K562 (cell line): ENCODE results near the gene IDH2. TPM values are rescaled to one million over a fixed set of nuclear protein-coding genes. Genes with fewer than 3 reads are reported as not detected.

Experiments used
- ARNT ChIP-seq, 2 experiments: fragments of 450-650 bp; IDR thresholded peaks; 2 replicates each; pipeline ENCODE4 v1.6.1; 2016; ENCODE audit warnings: mild to moderate bottlenecking in 1 of 2
- GMEB1 ChIP-seq: fragments of 250-450 bp; sonication (Bioruptor Pico); IDR thresholded peaks from 2 replicates; pipeline ENCODE4 v1.4.0; 2020; ENCODE audit warnings: mild to moderate bottlenecking
- HDGF ChIP-seq: fragments of 450-650 bp; IDR thresholded peaks from 2 replicates; pipeline ENCODE4 v1.6.1; 2016
- HNRNPK ChIP-seq: fragments of 200-400 bp; formaldehyde crosslinking; IDR thresholded peaks from one replicate; pipeline ENCODE4 v1.6.1; 2018; ENCODE audit warnings: mild to moderate bottlenecking, low read depth, low read length; ENCODE audit not compliant: poor library complexity, severe bottlenecking
- JUNB ChIP-seq: fragments of 450-650 bp; formaldehyde crosslinking; conservative IDR thresholded peaks from 2 replicates; pipeline ENCODE4 v1.4.0; 2020; ENCODE audit warnings: mild to moderate bottlenecking
- KDM1A ChIP-seq, 2 experiments: fragments of 450-650 bp; IDR thresholded peaks; 2 replicates each; pipeline ENCODE4 v1.6.1; 2016; ENCODE audit warnings: mild to moderate bottlenecking in 2 of 2
- MIER1 ChIP-seq: fragments of 450-650 bp; IDR thresholded peaks from 2 replicates; pipeline ENCODE4 v1.6.1; 2016; ENCODE audit warnings: antibody characterized with exemption, mild to moderate bottlenecking, low read depth
- NFIX ChIP-seq: fragments of 250-450 bp; sonication (Bioruptor Pico); IDR thresholded peaks from 2 replicates; pipeline ENCODE4 v1.4.0; 2020; ENCODE audit warnings: low read depth, mild to moderate bottlenecking, moderate library complexity
- NUFIP1 ChIP-seq: fragments of 450-650 bp; IDR thresholded peaks from 2 replicates; pipeline ENCODE4 v1.6.1; 2018; ENCODE audit not compliant: partially characterized antibody
- PHF20 ChIP-seq: fragments of 450-650 bp; IDR thresholded peaks from 2 replicates; pipeline ENCODE4 v1.6.1; 2018; ENCODE audit not compliant: partially characterized antibody
- PHTF2 ChIP-seq: fragments of 250-450 bp; sonication (Bioruptor Pico); IDR thresholded peaks from 2 replicates; pipeline ENCODE4 v1.5.0; 2021; ENCODE audit warnings: mild to moderate bottlenecking
- SMAD1 ChIP-seq: fragments of 150-350 bp; IDR thresholded peaks from 2 replicates; pipeline ENCODE4 v1.6.1; 2014; ENCODE audit warnings: low read length, low read depth; ENCODE audit not compliant: partially characterized antibody
- TAL1 ChIP-seq: fragments of 450-650 bp; IDR thresholded peaks from 2 replicates; pipeline ENCODE4 v1.6.1; 2016; ENCODE audit warnings: mild to moderate bottlenecking
- TRIM25 ChIP-seq: fragments of 450-650 bp; IDR thresholded peaks from 2 replicates; pipeline ENCODE4 v1.7.0; 2016; ENCODE audit warnings: borderline replicate concordance
- TRIM28 ChIP-seq: fragments of 450-650 bp; IDR thresholded peaks from 2 replicates; pipeline ENCODE4 v1.6.1; 2017
- ZBTB1 ChIP-seq: sonication (generic); formaldehyde crosslinking; IDR thresholded peaks from 2 replicates; pipeline ENCODE4 v1.8.1; 2023; ENCODE audit warnings: missing genetic modification reagents, low read depth, mild to moderate bottlenecking, borderline replicate concordance
- ZBTB17 ChIP-seq: fragments of 450-650 bp; formaldehyde crosslinking; IDR thresholded peaks from 2 replicates; pipeline ENCODE4 v1.4.0; 2020; ENCODE audit warnings: mild to moderate bottlenecking
- ZNF316 ChIP-seq: fragments of 450-650 bp; IDR thresholded peaks from 2 replicates; pipeline ENCODE4 v1.6.1; 2016
- ZNF586 ChIP-seq: fragments of 450-650 bp; formaldehyde crosslinking; conservative IDR thresholded peaks from 2 replicates; pipeline ENCODE4 v1.4.0; 2020; ENCODE audit warnings: mild to moderate bottlenecking, moderate library complexity
- ZNF589 ChIP-seq: fragments of 200-800 bp; sonication (Bioruptor generic); IDR thresholded peaks from 2 replicates; pipeline ENCODE4 v1.6.1; 2016; ENCODE audit warnings: low read depth, missing genetic modification characterization, missing compliant biosample characterization
- polyA plus RNA-seq, 8 experiments: library from polyadenylated mRNA; depleted of rRNA in 4 of 8; stranded (reverse) in 5 of 8; unstranded in 3 of 8; fragments of >200 nt; fragmentation: Nextera tagmentation in 2 of 8; fragmentation: Illumina TruSeq in 1 of 8; extraction: Ambion mirVana in 2 of 8; extraction: Trizol in 1 of 8; gene quantifications; 2 replicates each; pipeline versions ENCODE4 v1.2.1 to v1.2.3, GENCODE V29; 2011 to 2014; ENCODE audit warnings: inconsistent platforms in 1 of 8, missing spikeins in 1 of 8
- total RNA-seq, 7 experiments: library from RNA; depleted of rRNA in 6 of 7; stranded (reverse); fragments of >200 nt in 6 of 7; fragmentation: Illumina TruSeq in 2 of 7; extraction: Trizol in 2 of 7; gene quantifications; 2 replicates each; pipeline versions ENCODE4 v1.2.1 to v1.2.3, GENCODE V29; 2011 to 2021; ENCODE audit warnings: low replicate concordance in 1 of 7
- TF ChIP-seq, protein P1 (sequence below): fragments of 250-450 bp; sonication (Bioruptor Pico); IDR thresholded peaks from 2 replicates; pipeline ENCODE4 v1.4.0; 2020; ENCODE audit warnings: mild to moderate bottlenecking, moderate library complexity
- TF ChIP-seq, protein P2 (sequence below): fragments of 450-650 bp; IDR thresholded peaks from 2 replicates; pipeline ENCODE4 v1.6.1; 2016; ENCODE audit warnings: mild to moderate bottlenecking

Gene IDH2
- total and polyA plus RNA-seq, 9 of the 15 experiments (the other 6 are each of a cell fraction or from before 2014, with no cell fraction given) = 0.70 to 99.9 (median 59.2) TPM

DNA sequence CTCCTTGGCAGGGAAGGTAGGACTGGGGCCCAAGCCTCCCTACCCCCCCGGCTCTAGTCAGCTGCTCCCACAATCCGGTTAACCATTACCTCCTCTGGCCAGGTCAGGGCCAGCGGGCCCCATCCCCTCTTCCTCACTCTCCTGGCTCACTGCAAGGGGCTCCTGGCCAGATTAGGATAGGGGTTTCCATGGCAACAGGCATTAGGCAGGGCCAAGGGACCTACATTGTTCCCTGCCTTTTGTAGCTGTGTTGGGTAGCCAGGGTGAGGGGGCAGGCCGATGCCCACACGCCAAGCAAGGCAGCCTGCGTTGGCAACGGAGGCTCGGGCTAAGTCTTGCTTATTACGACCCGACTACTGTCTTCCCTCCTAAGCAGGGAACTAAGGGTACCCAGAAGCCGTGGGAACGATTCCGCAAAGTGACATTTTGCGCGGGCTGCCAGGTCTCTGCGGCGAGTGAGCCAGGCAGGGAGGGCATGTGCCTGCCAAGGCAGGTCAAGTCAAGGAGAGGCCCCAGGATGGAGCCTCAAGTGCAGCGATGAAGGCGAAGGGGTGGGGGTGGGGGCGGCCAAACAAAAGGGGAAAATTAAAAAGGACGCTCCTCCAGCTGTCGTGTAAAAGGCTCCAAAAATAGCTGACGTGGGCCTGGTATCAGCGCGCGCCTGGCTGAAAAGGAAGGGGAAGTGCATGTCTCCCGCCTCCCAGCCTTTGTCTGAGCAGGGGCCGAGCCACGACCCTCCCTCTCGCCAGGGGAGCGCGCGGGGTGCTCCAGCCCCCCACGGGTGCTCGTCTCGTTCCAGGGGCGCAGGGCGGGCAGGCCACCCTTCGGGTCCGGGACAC, 919 bp downstream of the IDH2 start (continued):
- TF ChIP-seq, protein P1, sequence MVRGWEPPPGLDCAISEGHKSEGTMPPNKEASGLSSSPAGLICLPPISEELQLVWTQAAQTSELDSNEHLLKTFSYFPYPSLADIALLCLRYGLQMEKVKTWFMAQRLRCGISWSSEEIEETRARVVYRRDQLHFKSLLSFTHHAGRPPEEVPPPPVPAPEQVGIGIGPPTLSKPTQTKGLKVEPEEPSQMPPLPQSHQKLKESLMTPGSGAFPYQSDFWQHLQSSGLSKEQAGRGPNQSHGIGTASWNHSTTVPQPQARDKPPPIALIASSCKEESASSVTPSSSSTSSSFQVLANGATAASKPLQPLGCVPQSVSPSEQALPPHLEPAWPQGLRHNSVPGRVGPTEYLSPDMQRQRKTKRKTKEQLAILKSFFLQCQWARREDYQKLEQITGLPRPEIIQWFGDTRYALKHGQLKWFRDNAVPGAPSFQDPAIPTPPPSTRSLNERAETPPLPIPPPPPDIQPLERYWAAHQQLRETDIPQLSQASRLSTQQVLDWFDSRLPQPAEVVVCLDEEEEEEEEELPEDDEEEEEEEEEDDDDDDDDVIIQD (CRISPR knock-in tag) = no peak
- TF ChIP-seq PHF20 (no peak), MIER1 (no peak), NFIX (CRISPR knock-in tag) (no peak), ZNF586 (CRISPR knock-in tag) (no peak), ZNF316 (peak; percentile 75), ZBTB1 (CRISPR knock-in tag) (no peak), KDM1A (IDR thresholded peaks at IDR 0.05) (no peak), TRIM28 (no peak), TRIM25 (no peak), HNRNPK (no peak), TAL1 (no peak), GMEB1 (CRISPR knock-in tag) (no peak), JUNB (CRISPR knock-in tag) (no peak), HDGF (peak; percentile 89; the same call in 1 of the 2 replicates), ARNT (IDR thresholded peaks at IDR 0.05) (no peak), ZNF589 (CRISPR knock-in tag) (no peak), NUFIP1 (no peak), SMAD1 (no peak), PHTF2 (no peak), ZBTB17 (no peak)
- TF ChIP-seq, protein P2, sequence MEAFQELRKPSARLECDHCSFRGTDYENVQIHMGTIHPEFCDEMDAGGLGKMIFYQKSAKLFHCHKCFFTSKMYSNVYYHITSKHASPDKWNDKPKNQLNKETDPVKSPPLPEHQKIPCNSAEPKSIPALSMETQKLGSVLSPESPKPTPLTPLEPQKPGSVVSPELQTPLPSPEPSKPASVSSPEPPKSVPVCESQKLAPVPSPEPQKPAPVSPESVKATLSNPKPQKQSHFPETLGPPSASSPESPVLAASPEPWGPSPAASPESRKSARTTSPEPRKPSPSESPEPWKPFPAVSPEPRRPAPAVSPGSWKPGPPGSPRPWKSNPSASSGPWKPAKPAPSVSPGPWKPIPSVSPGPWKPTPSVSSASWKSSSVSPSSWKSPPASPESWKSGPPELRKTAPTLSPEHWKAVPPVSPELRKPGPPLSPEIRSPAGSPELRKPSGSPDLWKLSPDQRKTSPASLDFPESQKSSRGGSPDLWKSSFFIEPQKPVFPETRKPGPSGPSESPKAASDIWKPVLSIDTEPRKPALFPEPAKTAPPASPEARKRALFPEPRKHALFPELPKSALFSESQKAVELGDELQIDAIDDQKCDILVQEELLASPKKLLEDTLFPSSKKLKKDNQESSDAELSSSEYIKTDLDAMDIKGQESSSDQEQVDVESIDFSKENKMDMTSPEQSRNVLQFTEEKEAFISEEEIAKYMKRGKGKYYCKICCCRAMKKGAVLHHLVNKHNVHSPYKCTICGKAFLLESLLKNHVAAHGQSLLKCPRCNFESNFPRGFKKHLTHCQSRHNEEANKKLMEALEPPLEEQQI = no peak
